ENCODE data around the gene C6.

C6 gene

DNA sequence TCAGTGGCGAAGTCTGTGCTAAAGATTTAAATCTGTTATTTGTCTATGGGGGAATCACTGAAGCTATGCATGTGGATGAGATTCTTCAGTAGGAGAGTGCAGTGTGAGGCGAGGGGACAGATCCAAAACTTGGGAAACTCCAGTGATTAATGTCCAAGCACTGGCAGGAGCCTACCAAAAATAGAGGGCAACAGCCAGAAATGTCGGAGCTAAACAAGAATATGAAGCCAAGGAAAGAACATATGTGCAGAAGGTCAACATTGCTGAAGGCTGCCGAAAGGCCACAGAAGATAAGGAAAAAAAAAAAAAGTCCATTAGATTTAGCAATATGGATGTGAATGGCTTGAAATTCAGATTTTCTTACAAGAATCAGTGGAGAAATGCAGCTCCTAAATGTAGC lies 61.8 kb downstream of the C6 start:
- H3K4me2 ChIP-seq: no peak overlapping the region
- H3K9ac ChIP-seq: no peak overlapping the region
- no peaks in the 10 kb centered on the region for H3K27me3 ChIP-seq (ENCODE audit: insufficient read depth, low read depth)
- TF ChIP-seq CTCF (conservative IDR thresholded peaks at IDR 0.05; ENCODE audit: low read depth, low read length): no peak
- H3K4me3 ChIP-seq (IDR thresholded peaks at IDR 0.05; ENCODE audit: insufficient read depth, low read depth, low read length): no peak overlapping the region
- H3K4me1 ChIP-seq (ENCODE audit: low read depth, poor library complexity, severe bottlenecking): no peaks in the 10 kb centered on the region
- no peak overlapping the region for H2AFZ ChIP-seq (ENCODE audit: low read depth)
- no peaks in the 10 kb centered on the region for H3K36me3 ChIP-seq (ENCODE audit: insufficient read depth)
- H3K27ac ChIP-seq: no peak overlapping the region
- H4K20me1 ChIP-seq (ENCODE audit: insufficient read depth): no peaks in the 10 kb centered on the region
- H3K79me2 ChIP-seq (ENCODE audit: insufficient read depth, low read depth): no peaks in the 10 kb centered on the region

DNA sequence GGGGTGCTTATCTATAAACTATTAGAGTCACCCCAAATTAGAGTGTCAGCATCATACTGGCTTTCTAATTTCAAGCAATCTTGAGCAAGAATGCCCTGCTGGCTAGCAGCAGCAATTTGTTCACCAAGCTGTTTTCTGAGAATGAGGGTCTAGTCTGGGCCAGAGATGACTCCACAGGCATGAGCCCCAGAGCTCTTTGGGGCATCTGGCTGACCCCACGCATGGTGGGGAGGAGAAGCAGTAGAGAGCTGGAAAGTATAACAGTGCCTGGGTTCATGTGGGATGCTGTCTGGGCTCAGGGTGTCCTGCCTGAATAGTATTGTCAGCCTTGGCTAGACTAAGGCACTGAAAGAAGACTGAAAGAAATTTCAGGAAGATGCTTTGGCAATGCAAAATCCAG lies 64.9 kb downstream of the C6 start:
- H3K4me3 ChIP-seq (IDR thresholded peaks at IDR 0.05; ENCODE audit: insufficient read depth, low read depth, low read length): no peak overlapping the region
- no peak overlapping the region for H3K9ac ChIP-seq
- H3K27ac ChIP-seq: no peak overlapping the region
- TF ChIP-seq CTCF (conservative IDR thresholded peaks at IDR 0.05; ENCODE audit: low read depth, low read length): no peak
- H3K4me2 ChIP-seq: no peak overlapping the region
- no peaks in the 10 kb centered on the region for H3K79me2 ChIP-seq (ENCODE audit: insufficient read depth, low read depth)
- H4K20me1 ChIP-seq (ENCODE audit: insufficient read depth): no peaks in the 10 kb centered on the region
- H3K27me3 ChIP-seq (ENCODE audit: insufficient read depth, low read depth): no peaks in the 10 kb centered on the region
- H3K36me3 ChIP-seq (ENCODE audit: insufficient read depth): no peaks in the 10 kb centered on the region
- no peaks in the 10 kb centered on the region for H3K4me1 ChIP-seq (ENCODE audit: low read depth, poor library complexity, severe bottlenecking)
- no peak overlapping the region for H2AFZ ChIP-seq (ENCODE audit: low read depth)

GRCh38 chr5:41145306-41145705 lies 68.0 kb downstream of the C6 start:
- no peak overlapping the region for H3K27ac ChIP-seq
- H2AFZ ChIP-seq (ENCODE audit: low read depth): no peak overlapping the region
- H3K4me3 ChIP-seq (IDR thresholded peaks at IDR 0.05; ENCODE audit: insufficient read depth, low read depth, low read length): no peak overlapping the region
- no peaks in the 10 kb centered on the region for H3K36me3 ChIP-seq (ENCODE audit: insufficient read depth)
- no peak for TF ChIP-seq CTCF (conservative IDR thresholded peaks at IDR 0.05; ENCODE audit: low read depth, low read length)
- no peak overlapping the region for H3K4me2 ChIP-seq
- no peaks in the 10 kb centered on the region for H3K79me2 ChIP-seq (ENCODE audit: insufficient read depth, low read depth)
- no peaks in the 10 kb centered on the region for H3K4me1 ChIP-seq (ENCODE audit: low read depth, poor library complexity, severe bottlenecking)
- H3K27me3 ChIP-seq (ENCODE audit: insufficient read depth, low read depth): no peaks in the 10 kb centered on the region
- H4K20me1 ChIP-seq (ENCODE audit: insufficient read depth): no peaks in the 10 kb centered on the region
- no peak overlapping the region for H3K9ac ChIP-seq

GRCh38 chr5:41143131-41143901 lies 70.0 kb downstream of the C6 start:
- H3K4me1 ChIP-seq (ENCODE audit: low read depth, poor library complexity, severe bottlenecking): no peaks in the 10 kb centered on the region
- H3K27ac ChIP-seq: no peak overlapping the region
- H3K27me3 ChIP-seq (ENCODE audit: insufficient read depth, low read depth): no peaks in the 10 kb centered on the region
- H2AFZ ChIP-seq (ENCODE audit: low read depth): no peak overlapping the region
- H4K20me1 ChIP-seq (ENCODE audit: insufficient read depth): no peaks in the 10 kb centered on the region
- H3K4me3 ChIP-seq (IDR thresholded peaks at IDR 0.05; ENCODE audit: insufficient read depth, low read depth, low read length): no peak overlapping the region
- no peak overlapping the region for H3K4me2 ChIP-seq
- no peak overlapping the region for H3K9ac ChIP-seq
- no peaks in the 10 kb centered on the region for H3K36me3 ChIP-seq (ENCODE audit: insufficient read depth)
- H3K79me2 ChIP-seq (ENCODE audit: insufficient read depth, low read depth): no peaks in the 10 kb centered on the region
- TF ChIP-seq CTCF (conservative IDR thresholded peaks at IDR 0.05; ENCODE audit: low read depth, low read length): no peak
